CD4-positive, alpha-beta T cell treated with Interleukin-21 for 1 hour (primary cell): Measurements from ENCODE around the gene C17orf114.

Source experiments
- DNase-seq: peaks from one replicate; pipeline ENCODE4 v3.0.0-alpha.2; 2020

The C17orf114 gene

DNA sequence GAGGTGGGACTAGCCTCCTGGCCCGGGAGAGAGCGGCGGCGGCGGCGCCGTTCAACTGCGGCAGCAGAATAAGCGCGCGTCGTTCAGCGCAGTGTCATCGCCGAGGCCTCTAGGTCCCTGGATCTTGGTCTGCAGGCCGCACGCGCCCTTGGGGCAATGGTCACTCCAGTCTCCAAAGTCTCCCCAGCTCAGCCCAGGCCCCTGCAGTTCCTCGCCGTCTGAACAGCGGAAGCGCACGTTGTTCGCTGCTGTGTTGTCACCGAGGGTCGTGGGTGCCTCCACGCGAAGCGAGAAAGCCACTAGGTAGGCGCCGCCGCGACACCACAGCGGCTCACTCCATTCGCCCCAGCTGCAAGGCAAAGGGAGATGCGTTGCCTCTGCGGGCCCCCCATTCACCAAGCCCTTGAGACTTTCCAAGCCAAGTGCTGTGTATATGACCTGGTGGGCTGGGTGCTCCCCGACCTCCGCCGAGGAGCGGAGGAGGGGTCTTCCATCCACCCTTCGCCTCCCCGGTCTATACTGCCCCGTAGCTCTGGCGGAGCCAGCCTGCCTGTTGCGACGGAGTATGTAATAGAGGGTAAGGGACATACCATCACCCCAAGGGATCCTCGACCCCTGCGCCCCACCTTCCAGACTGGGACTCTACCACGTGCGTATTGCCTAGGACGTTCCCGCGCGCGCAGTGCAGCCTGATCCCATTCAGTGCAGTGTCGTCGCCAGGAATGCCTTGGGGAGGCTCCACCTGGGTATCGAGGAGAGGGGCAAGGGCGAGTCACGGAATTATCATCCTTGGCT lies 16.6 kb downstream of the C17orf114 start:
- DNase-seq = no peak

DNA sequence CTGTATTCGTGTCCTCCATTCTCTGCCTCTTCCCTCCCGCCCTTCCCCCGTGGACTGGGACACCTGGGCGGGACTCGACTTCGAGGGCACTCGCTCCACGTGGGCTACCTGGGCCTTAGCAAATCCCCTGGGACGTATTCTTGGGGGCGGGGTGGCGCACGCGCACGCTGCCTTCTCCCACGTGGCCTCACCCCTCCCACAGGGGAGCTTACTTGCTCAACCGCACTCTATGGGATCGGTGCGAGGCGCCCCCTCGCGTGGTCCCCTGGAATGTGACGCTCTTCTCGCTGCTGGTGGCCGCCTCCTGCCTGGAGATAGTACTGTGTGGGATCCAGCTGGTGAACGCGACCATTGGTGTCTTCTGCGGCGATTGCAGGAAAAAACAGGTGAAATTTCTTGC lies 19.5 kb downstream of the C17orf114 start:
- no peak for DNase-seq

DNA sequence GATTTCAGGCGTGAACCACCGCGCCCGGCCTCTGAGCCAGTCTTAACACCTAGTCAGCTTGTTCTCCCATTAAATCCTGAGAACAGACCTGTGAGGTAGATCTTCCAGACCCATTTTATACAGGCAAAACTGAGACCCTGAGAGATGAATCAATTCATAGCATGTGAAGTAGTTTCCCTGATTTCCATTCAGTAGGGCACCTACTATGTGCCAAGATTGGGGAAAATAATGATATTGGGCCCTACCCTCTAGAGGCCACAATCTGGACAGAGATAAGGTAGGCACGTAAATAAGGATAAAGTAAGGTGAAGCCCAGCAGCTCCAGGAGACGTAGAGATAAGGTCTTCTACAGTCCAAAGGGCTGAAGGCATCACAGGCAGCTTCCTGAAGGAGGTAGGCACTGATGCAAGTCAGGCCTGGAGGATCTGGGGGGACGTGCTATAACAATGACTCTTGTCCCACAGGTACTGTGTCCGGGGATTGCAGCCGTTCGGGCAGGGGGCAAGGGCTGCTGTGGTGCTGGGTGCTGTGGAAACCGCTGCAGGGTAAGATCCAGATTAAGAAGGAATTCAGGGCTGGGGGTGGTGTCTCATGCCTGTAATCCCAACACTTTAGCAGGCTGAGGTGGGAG lies 21.7 kb downstream of the C17orf114 start:
- no peak for DNase-seq

DNA sequence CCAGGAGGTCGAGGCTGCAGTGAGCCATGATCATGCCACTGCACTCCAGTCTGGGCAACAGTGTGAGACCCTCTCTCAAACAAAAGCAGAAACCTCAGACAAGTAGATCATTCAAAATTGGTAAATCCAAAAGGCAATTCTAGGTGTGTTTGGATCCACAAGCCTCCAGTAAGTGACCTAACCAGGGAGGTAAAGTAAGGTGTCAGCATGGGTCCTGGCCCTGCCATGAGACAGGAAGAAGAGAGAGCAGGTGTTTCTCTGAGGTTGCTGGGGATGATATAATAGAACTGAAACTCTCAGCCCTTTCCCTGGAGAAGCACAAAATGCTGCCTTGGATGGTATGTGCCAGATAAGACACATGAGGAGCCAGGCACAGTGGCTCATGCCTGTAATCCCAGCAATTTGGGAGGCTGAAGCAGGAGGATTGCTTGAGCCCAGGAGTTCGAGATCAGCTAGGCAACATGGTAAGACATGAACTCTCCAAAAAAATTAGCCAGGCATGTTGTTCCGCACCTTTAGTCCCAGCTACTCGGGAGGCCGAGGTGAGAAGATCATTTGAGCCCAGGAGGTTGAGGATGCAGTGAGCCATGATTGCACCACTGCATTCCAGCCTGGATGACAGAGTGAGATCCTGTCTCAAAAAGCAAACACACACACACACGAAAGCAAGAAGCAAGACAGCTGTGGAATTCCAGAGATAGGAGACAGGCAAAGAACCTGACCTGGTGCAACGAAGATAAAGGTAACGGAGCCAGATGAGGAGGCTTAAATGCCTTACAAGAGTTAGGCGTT lies 24.0 kb downstream of the C17orf114 start:
- DNase-seq = no peak

DNA sequence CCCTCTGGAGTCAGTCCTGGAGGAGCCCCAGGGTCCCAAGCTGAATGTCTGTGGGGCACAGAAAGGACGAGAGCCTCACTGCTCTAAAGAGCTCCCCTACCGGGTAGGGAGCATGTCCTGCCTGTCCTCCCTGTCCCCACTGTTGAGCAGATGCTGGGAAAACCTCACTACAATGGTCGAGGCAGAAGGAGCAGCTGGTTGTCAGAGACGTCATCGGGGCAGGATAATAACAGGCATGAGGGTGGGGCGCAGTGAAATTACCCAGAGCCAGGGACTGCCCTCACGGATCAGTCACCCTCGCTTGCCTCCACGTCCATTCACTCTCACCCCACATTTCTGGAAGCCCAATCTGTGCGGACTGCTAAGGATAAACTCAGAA lies 29.9 kb downstream of the C17orf114 start:
- DNase-seq = no peak

DNA sequence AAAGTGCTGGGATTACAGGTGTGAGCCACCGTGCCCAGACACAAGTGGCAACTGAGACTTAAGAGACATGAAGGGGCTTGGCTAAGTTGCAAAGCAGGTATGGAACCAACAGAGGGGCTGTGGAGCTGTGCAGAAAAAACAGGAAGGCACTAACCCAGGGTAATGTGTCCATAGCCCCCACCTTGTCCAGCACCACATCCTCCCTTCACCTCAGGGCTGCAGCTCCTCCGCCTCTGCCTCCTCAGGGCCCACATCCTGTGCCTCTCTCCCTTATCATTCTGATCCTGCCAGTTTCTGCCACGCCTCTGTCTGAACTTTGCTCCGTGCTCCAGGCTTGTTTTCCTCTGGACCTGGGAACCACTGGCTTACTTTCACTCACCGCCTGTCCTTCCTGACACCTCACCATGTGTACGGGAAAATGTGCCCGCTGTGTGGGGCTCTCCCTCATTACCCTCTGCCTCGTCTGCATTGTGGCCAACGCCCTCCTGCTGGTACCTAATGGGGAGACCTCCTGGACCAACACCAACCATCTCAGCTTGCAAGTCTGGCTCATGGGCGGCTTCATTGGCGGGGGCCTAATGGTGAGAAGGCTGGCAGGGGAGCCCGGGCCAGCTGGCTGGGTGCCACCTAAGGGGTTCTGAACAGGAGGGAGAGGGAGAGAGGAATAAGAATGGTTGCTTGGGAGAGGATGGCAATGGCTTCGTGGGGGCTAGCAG lies 30.5 kb downstream of the C17orf114 start, which contains the start of gene TM4SF5:
Gene TM4SF5, plus strand, starts transcription at position 368 of the 716 bp plus-strand sequence. Its CDS starts 37 bp downstream, at position 405.
- no peak for DNase-seq

DNA sequence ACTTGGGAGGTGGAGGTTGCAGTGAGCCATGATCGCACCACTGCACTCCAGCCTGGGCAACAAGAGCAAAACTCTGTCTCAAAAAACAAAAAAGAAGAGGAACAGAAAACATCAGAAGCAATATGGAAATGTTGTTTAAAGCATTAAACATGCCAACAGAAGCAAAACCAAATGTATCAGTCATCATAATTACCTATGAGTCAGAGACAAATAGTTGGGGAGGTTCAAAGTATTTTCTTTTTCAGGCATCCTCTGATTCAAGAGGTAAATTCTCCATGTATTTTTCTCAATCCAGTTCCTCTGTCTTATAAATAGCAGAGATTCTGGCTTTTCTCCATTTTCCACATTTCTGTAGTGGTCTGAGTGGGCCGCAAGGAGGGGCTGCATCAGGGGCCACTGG lies 32.5 kb downstream of the C17orf114 start:
- DNase-seq = no peak

DNA sequence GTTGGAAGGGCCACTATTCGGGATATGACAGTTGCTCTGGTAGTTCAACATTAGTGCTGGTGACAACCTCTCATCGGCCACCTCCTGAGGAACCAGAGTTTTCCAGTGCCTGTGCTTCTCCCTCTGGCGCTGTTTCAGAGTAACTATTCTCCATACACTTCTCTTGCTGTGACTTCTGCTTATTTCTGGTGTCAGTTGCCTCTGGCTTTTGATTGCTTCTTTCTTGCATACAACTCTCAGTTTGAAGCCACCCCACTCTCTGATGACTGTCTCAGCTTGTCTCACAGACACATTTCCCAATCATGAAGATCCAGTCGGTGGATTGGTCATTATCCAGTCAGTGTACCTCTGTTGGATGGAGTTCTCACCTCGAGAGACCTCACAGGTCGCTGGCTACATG lies 33.8 kb downstream of the C17orf114 start:
- no peak for DNase-seq

DNA sequence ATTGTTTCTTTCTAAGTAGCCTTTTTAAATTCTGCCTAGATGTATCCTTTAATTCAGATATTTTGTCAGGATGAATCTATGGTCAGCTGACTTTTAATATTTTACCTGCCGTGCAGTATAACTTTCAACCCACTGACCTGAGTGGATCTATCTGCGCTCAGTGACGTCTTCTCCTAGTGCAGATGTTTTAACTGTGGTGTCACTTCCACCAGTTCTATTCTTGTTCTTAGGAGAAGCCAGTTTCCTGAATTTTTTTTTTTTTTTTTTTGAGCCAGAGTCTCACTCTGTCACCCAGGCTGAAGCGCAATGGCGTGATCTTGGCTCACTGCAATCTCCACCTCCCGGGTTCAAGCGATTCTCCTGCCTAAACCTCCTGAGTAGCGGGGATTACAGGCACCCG lies 35.4 kb downstream of the C17orf114 start:
- no peak for DNase-seq

DNA sequence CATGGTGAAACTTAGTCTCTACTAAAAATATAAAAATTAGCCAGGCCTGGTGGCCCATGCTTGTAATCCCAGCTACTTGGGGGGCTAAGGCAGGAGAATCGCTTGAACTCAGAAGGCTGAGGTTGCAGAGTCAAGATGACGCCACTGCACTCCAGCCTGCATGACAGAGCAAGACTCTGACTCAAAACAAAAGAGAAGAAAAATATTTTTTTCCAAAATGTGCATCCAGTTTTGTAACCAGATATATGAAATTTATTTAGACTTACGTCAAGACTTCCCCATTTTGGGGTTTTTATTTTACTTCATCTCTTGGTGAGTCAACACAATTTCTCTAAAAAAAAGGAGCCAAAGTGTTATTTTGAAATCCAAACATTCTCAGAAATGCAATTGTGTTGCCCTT lies 35.9 kb downstream of the C17orf114 start:
- DNase-seq = peak; percentile 22

DNA sequence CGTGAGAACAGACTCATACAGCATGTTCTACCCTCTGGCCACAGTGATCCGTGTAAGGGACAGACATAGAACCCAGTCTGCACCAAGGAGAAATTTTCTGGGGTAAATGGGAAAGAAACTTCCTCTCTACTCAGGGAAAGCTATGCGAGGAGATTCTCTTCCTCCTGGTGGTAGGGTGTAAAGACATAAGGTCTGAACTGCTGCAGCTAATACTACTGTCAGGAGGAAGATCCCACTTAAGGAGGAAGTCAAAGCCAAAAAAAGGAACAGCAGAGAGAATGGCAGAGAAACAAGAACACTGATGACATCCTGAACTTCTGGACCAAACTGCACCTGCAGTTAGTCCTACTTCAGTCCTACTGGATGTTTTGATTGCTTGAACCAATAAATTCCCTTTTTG lies 37.5 kb downstream of the C17orf114 start:
- DNase-seq = no peak

DNA sequence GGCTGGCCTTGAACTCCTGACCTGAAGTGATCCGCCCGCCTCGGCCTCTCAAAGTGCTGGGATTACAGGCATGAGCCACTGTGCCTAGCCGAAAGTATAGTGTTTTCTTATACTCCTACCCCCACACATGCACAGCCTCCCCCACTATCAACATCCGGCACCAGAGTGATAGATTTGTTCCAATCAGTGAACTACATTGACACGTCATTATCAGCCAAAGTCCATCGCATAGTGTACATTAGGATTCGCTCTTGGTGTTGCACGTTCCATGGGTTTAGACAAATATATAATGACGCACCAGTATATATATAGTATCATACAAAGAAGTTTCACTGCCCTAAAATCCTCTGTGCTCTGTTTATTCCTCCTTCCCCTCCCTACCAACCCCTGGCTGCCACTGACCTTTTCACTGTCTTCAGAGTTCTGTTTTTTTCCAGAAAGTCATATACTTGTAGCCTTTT lies 42.3 kb downstream of the C17orf114 start:
- DNase-seq = no peak

DNA sequence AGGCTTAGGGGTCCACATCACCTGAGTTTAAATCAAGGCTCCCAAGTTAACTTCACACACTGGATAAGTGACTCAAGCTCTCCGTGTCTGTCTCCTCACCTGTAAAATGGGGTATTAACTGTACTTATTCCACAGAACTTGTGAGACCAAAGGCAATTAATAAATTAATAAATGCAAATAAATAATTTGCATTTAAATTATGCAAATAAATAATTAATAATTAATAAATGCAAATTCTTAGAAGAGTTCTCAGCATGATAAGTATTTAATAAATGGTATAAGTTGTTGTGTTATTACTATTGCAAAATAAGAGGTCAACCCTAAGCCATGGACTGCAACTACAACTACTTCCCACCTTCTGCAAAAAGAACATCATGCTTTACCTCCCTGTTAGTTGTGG lies 48.7 kb downstream of the C17orf114 start:
- DNase-seq = no peak

DNA sequence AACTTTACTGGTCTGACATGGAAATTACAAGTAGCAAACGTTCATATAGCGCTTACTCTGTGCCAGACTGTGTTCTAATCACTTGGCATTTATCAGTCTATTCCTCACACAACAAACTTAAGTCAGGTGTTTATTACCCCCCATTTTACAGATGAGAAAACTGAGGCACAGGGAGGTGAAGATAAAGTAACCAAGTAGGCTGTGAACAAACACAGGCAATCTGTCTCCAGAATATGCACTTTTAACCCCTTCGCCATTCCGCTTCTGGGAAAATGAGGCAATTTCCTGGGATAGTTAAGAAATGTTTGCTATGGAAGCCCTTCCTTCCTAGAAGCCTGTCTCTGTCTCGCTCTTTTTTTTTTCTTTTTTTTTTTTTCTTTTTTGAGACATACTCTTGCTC lies 50.2 kb downstream of the C17orf114 start:
- no peak for DNase-seq
